Endothelial cell of umbilical vein (primary cell): Measurements from ENCODE around the gene ALS2.

ENCODE experiments used
- CTCF ChIP-seq, 2 donors: IDR thresholded peaks; 1 replicate in 1 of 2; 2 replicates in 1 of 2; pipeline ENCODE4 v1.5.1; 2011; ENCODE audit warnings: low read length in 2 of 2, mild to moderate bottlenecking in 2 of 2, moderate library complexity in 2 of 2, control low read depth in 1 of 2, inconsistent platforms in 1 of 2, low read depth in 1 of 2; ENCODE audit not compliant: insufficient read depth in 1 of 2; ENCODE audit errors: extremely low read depth in 1 of 2
- EZH2 ChIP-seq: IDR thresholded peaks from 2 replicates; pipeline ENCODE4 v1.6.1; 2012; ENCODE audit warnings: borderline replicate concordance, low read depth, mild to moderate bottlenecking, moderate library complexity, low read length, inconsistent platforms; ENCODE audit not compliant: severe bottlenecking
- FOS ChIP-seq: IDR thresholded peaks from 2 replicates; pipeline ENCODE4 v1.6.1; 2011; ENCODE audit warnings: mild to moderate bottlenecking, low read length, moderate library complexity, borderline replicate concordance; ENCODE audit not compliant: insufficient read depth
- MYC ChIP-seq: IDR thresholded peaks from one replicate; pipeline ENCODE4 v1.6.1; 2011; ENCODE audit warnings: mild to moderate bottlenecking, low read depth, low read length
- POLR2A ChIP-seq: IDR thresholded peaks from 2 replicates; pipeline ENCODE4 v1.6.1; 2012; ENCODE audit warnings: low read depth, mild to moderate bottlenecking, control low read depth, low read length

DNA sequence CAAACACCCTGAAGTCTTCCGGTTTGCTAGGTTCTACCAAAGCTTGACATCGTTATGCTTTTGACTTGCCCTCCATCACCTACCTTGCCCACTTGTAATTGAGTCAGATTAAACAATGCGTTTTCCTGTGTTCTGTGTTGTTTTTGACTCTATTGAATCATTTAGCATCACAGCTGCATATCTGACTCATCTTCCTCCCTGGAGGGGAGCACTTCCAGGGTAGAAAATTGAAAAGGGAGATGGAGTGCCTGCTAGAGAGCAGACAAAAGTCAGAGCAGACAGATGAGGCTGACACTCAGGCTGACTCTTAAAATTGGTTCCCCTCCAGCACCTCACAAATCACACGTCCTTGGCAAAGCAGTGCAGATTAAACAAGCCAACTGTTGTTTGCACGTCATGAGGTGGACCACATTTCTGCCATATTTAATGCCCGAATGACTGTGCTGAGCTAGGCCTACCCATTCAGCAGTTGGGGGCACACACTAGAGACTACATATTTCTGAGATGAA, 84.5 kb downstream of the ALS2 start:
- TF ChIP-seq EZH2, result no peak
- peak; percentile 43 for TF ChIP-seq POLR2A
- no peak for TF ChIP-seq MYC
- no peak for TF ChIP-seq CTCF (IDR thresholded peaks at IDR 0.05; ENCODE audit: extremely low read depth in 1 of 2, insufficient read depth in 1 of 2, low read depth in 1 of 2, low read length in 2 of 2)
- peak; percentile 99 for TF ChIP-seq FOS
